HL-60 (cell line): ENCODE measurements around the gene C1D.

Source experiments
- CTCF ChIP-seq: IDR thresholded peaks from one replicate; pipeline ENCODE4 v1.5.1; 2011; ENCODE audit warnings: low read length, control low read depth, inconsistent platforms; ENCODE audit not compliant: insufficient read depth
- GABPA ChIP-seq: IDR thresholded peaks from 2 replicates; pipeline ENCODE4 v1.6.1; 2012; ENCODE audit warnings: low read depth
- POLR2AphosphoS5 ChIP-seq: IDR thresholded peaks from 2 replicates; pipeline ENCODE4 v1.6.1; 2012; ENCODE audit warnings: low read depth
- REST ChIP-seq: IDR thresholded peaks from 2 replicates; pipeline ENCODE4 v1.6.1; 2012; ENCODE audit warnings: low read depth; ENCODE audit not compliant: insufficient replicate concordance
- SPI1 ChIP-seq: IDR thresholded peaks from 2 replicates; pipeline ENCODE4 v1.6.1; 2012; ENCODE audit warnings: low read depth, mild to moderate bottlenecking, borderline replicate concordance

GRCh38 chr2:68104111-68104835 lies 41.5 kb upstream of the C1D start:
- no peak for TF ChIP-seq REST
- TF ChIP-seq CTCF: no peak
- TF ChIP-seq POLR2AphosphoS5: no peak
- TF ChIP-seq SPI1: no peak
- no peak for TF ChIP-seq GABPA
